ENCODE measurements around the gene DAAM2.

DNA sequence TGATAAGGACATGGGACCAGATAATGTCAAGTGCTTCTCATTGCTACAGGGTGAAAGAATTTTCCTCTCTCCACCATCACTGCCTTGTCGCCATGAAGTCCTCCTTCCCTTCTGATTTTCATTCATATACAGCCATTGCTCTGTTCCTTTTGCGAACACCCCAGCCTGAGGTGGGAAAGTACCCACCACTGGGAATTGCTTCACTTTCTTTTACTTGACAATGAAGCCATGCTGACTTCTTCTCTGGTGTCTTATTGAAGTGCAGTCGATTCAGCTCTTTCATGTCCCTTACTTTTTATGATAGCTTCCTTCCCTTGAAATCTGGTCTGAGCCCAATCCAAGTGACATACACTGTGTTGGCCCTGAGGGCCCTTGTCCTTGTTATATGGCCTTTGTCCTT is 16.2 kb downstream of the DAAM2 start:
- TF ChIP-seq, protein P1, sequence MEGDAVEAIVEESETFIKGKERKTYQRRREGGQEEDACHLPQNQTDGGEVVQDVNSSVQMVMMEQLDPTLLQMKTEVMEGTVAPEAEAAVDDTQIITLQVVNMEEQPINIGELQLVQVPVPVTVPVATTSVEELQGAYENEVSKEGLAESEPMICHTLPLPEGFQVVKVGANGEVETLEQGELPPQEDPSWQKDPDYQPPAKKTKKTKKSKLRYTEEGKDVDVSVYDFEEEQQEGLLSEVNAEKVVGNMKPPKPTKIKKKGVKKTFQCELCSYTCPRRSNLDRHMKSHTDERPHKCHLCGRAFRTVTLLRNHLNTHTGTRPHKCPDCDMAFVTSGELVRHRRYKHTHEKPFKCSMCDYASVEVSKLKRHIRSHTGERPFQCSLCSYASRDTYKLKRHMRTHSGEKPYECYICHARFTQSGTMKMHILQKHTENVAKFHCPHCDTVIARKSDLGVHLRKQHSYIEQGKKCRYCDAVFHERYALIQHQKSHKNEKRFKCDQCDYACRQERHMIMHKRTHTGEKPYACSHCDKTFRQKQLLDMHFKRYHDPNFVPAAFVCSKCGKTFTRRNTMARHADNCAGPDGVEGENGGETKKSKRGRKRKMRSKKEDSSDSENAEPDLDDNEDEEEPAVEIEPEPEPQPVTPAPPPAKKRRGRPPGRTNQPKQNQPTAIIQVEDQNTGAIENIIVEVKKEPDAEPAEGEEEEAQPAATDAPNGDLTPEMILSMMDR (IDR thresholded peaks at IDR 0.05; ENCODE audit: extremely low read depth in 1 of 2, insufficient read depth in 1 of 2, low read depth in 1 of 2, low read length in 2 of 2): no peak
- no peak for TF ChIP-seq POLR2A (IDR thresholded peaks at IDR 0.05; ENCODE audit: low read depth, low read length)
